PFSK-1 (cell line): Measurements from ENCODE around the gene MEMO1.
A peak's percentile ranks its signal among the peaks of the same experiment; 100 is the strongest.

ENCODE experiments used
- REST ChIP-seq, 2 experiments: IDR thresholded peaks; 2 replicates each; pipeline versions ENCODE4 v1.6.1 to v1.8.0; 2011 to 2012; ENCODE audit warnings: low read depth in 2 of 2, low read length in 2 of 2, control low read depth in 1 of 2, inconsistent platforms in 1 of 2, mild to moderate bottlenecking in 1 of 2, moderate library complexity in 1 of 2; ENCODE audit not compliant: insufficient read depth in 1 of 2
- SIN3A ChIP-seq: IDR thresholded peaks from 2 replicates; pipeline ENCODE4 v1.6.1; 2012; ENCODE audit warnings: mild to moderate bottlenecking, low read length, moderate library complexity, borderline replicate concordance; ENCODE audit not compliant: insufficient read depth
- TAF1 ChIP-seq: IDR thresholded peaks from 2 replicates; pipeline ENCODE4 v1.6.1; 2012; ENCODE audit warnings: low read length, control low read depth, borderline replicate concordance; ENCODE audit not compliant: insufficient read depth

GRCh38 chr2:32039447-32040219 is 28.8 kb upstream of the MEMO1 start, which contains the start of gene DPY30:
- peak; percentile 94 for TF ChIP-seq TAF1
- TF ChIP-seq SIN3A = no peak; the same call in 1 of the 2 replicates
- TF ChIP-seq REST (IDR thresholded peaks at IDR 0.05; ENCODE audit: insufficient read depth in 1 of 2, low read depth in 2 of 2, low read length in 2 of 2) = peak in 1 of 2 experiments; percentile 4; a peak in 1 of 4 replicates
